Upper lobe of left lung (tissue), 6 donors: ENCODE measurements around the gene STK17B. TPM values are rescaled to one million over a fixed set of nuclear protein-coding genes. Genes with fewer than 3 reads are reported as not detected.

Experiments used
- ATAC-seq, 2 donors: fragments of 200-7000 bp; cut with Tn5 transposase; one replicate each; pipeline ENCODE4 v1.9.1; 2022; ENCODE audit warnings: mild to moderate bottlenecking in 2 of 2, moderate library complexity in 2 of 2; ENCODE audit not compliant: low FRiP score in 2 of 2
- DNase-seq, 2 donors: peaks; one replicate each; pipeline ENCODE4 v3.0.0-alpha.2; 2019 to 2020
- H3K27ac ChIP-seq, 4 donors: fragments of 200-600 bp; sonication (generic); one replicate each; pipeline ENCODE4 v1.5.1; 2016 to 2019
- H3K27me3 ChIP-seq, 4 donors: fragments of 200-600 bp; sonication (generic); one replicate each; pipeline ENCODE4 v1.5.1; 2017 to 2019
- H3K36me3 ChIP-seq, 4 donors: fragments of 200-600 bp; sonication (generic); one replicate each; pipeline ENCODE4 v1.5.1; 2016 to 2019
- H3K4me1 ChIP-seq, 4 donors: fragments of 200-600 bp; sonication (generic); one replicate each; pipeline ENCODE4 v1.5.1; 2018 to 2019
- H3K4me3 ChIP-seq, 4 donors: fragments of 200-600 bp; sonication (generic); one replicate each; pipeline ENCODE4 v1.5.1; 2017 to 2019; ENCODE audit warnings: mild to moderate bottlenecking in 2 of 4, moderate library complexity in 1 of 4
- H3K9me3 ChIP-seq, 4 donors: fragments of 200-600 bp; sonication (generic); one replicate each; pipeline ENCODE4 v1.5.1; 2018 to 2019
- EP300 ChIP-seq, 4 donors: sonication (generic); formaldehyde crosslinking; IDR thresholded peaks; one replicate each; pipeline ENCODE4 v1.5.1; 2017; ENCODE audit warnings: antibody characterized with exemption in 4 of 4, control low read depth in 2 of 4
- POLR2A ChIP-seq, 4 donors: fragments of 450-650 bp; IDR thresholded peaks; one replicate each; pipeline ENCODE4 v1.5.1; 2016 to 2017; ENCODE audit warnings: antibody characterized with exemption in 4 of 4, mild to moderate bottlenecking in 2 of 4
- POLR2AphosphoS5 ChIP-seq, 2 donors: sonication (generic); formaldehyde crosslinking; IDR thresholded peaks; one replicate each; pipeline ENCODE4 v1.5.1; 2017; ENCODE audit warnings: antibody characterized with exemption in 2 of 2
- WGBS, 2 donors: methylation state at CpG; one replicate each; pipeline ENCODE4 v1.1.5; 2017 to 2018; 5-methylcytosine and 5-hydroxymethylcytosine counted together
- total RNA-seq, 6 donors: library from RNA; depleted of rRNA in 4 of 6; stranded (reverse); fragments of >200 nt in 4 of 6; gene quantifications; one replicate each; pipeline versions ENCODE4 v1.1.0 to v1.2.1, GENCODE V29; 2016 to 2021
- TF ChIP-seq, protein P1 (sequence below), 6 experiments: fragments of 450-650 bp in 4 of 6; fragments of 200-600 bp in 2 of 6; sonication (generic) in 2 of 6; IDR thresholded peaks; one replicate each; pipeline ENCODE4 v1.5.1; 2016 to 2019; ENCODE audit warnings: antibody characterized with exemption in 6 of 6
- donor health status: DM: no; HTN: no; CAD: no; lungs with moderate emphysema.
- donor health status: DM: no; HTN: yes; CAD: no; lungs with severe emphysema.

STK17B gene
- total RNA-seq, 6 donors from 2014 or later = 19.3 to 120 (median 53.4) TPM

DNA sequence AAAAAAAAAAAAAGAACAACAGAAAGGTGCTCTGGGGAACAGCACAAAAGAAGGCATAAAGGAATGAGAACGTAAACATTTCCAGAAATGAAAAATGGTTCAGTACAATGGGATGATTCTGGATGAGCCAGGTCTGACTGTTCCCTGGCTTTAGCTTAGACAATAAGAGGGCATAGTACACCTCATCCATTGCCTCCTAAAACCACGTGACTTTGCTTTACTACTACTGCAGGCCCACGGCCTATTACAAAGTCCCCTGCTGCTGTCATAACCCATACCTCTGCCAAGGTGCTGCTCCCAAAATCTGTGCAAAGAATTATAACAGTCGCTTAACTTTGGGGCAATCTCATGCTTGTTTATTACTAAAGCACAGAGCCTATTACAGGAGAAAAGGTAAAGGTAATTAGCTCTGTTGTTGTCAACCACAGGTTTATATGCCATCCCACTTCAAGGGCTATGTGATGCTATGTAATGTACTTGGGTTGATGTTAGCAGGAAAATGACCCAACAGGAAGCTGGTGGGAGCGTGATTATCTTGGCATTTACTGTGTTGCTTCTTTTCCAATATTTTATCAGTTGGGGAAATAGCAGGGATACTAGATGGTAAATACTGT, 26.8 kb downstream of the STK17B start:
- ATAC-seq (no peak), DNase-seq (no peak)
- TF ChIP-seq, protein P1, sequence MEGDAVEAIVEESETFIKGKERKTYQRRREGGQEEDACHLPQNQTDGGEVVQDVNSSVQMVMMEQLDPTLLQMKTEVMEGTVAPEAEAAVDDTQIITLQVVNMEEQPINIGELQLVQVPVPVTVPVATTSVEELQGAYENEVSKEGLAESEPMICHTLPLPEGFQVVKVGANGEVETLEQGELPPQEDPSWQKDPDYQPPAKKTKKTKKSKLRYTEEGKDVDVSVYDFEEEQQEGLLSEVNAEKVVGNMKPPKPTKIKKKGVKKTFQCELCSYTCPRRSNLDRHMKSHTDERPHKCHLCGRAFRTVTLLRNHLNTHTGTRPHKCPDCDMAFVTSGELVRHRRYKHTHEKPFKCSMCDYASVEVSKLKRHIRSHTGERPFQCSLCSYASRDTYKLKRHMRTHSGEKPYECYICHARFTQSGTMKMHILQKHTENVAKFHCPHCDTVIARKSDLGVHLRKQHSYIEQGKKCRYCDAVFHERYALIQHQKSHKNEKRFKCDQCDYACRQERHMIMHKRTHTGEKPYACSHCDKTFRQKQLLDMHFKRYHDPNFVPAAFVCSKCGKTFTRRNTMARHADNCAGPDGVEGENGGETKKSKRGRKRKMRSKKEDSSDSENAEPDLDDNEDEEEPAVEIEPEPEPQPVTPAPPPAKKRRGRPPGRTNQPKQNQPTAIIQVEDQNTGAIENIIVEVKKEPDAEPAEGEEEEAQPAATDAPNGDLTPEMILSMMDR (IDR thresholded peaks at IDR 0.05) = no peak
- TF ChIP-seq EP300 (IDR thresholded peaks at IDR 0.05) (no peak), POLR2AphosphoS5 (IDR thresholded peaks at IDR 0.05) (no peak), POLR2A (IDR thresholded peaks at IDR 0.05) (no peak)
- Histone ChIP-seq H3K27me3 (no peaks in the 10 kb centered on the region), H3K9me3 (no peaks in the 10 kb centered on the region), H3K4me3 (no peak overlapping the region), H3K4me1 (no peaks in the 10 kb centered on the region), H3K36me3 (peaks cover 7 to 64% (median 33%) of the 10 kb centered on the region in 4 donors), H3K27ac (no peak overlapping the region)
- WGBS, 2 donors = 94 to 95% methylated on average over 5 of the region's 5 CpGs

DNA sequence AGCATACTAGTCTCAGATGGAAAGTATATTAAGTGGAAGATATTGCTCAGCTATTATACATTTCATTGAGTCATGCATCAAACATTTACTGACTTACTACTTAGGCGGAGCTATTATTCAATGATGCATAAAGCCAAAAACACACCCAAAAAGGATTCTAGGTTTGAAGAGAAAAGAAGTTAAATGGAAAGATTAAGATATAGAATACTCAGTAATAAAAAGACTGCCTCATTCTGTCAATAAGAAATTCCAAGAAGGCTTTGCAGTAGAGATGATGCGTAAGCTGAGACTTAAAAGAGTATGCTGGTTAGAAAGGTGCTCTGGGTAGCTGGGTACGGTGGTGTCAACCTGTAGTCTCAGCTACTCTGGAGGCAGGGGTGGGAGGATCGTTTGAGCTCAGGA, 27.6 kb downstream of the STK17B start:
- Histone ChIP-seq H3K4me1 (no peaks in the 10 kb centered on the region), H3K27ac (no peak overlapping the region), H3K9me3 (no peaks in the 10 kb centered on the region), H3K27me3 (no peaks in the 10 kb centered on the region), H3K36me3 (peaks cover 16 to 69% (median 36%) of the 10 kb centered on the region in 4 donors), H3K4me3 (no peak overlapping the region)
- 95% methylated on average over 4 of the region's 4 CpGs for WGBS, 2 donors
- TF ChIP-seq, protein P1 (IDR thresholded peaks at IDR 0.05) = no peak
- TF ChIP-seq POLR2A (IDR thresholded peaks at IDR 0.05) = no peak
- TF ChIP-seq POLR2AphosphoS5 (IDR thresholded peaks at IDR 0.05) = no peak
- no peak for TF ChIP-seq EP300 (IDR thresholded peaks at IDR 0.05)
- no peak for ATAC-seq
- DNase-seq = no peak

DNA sequence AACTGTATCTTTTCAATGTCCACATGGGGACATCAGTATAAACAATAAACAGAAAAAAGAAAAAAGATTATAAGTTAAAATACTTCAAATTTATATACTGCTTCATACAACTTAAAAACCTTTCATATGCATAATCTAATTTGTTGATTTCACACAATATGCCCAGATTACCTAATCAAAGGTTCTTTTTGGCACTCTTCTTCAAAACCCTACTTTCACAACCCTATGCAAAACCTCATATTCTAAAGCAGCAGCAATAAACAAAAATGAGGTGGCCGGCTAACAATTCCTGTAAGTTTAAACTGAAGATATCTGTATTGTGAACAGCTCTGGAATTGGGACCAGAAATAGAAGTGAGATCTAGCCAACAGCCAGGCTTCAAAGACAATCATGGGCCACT, 28.6 kb downstream of the STK17B start:
- Histone ChIP-seq H3K9me3 (no peaks in the 10 kb centered on the region), H3K4me1 (no peaks in the 10 kb centered on the region), H3K27me3 (no peaks in the 10 kb centered on the region), H3K4me3 (no peak overlapping the region), H3K27ac (no peak overlapping the region), H3K36me3 (peaks cover 19 to 74% (median 40%) of the 10 kb centered on the region in 4 donors)
- WGBS, 2 donors = 65% methylated on average over 1 of the region's 1 CpG
- no peak for DNase-seq
- TF ChIP-seq POLR2A (IDR thresholded peaks at IDR 0.05) (no peak), EP300 (IDR thresholded peaks at IDR 0.05) (no peak), POLR2AphosphoS5 (IDR thresholded peaks at IDR 0.05) (no peak)
- TF ChIP-seq, protein P1 (IDR thresholded peaks at IDR 0.05) = no peak
- no peak for ATAC-seq

- Histone ChIP-seq H3K36me3 (peaks cover 30 to 86% (median 57%) of the 10 kb centered on the region in 4 donors), H3K9me3 (no peaks in the 10 kb centered on the region), H3K4me1 (no peaks in the 10 kb centered on the region), H3K27ac (no peak overlapping the region), H3K27me3 (no peaks in the 10 kb centered on the region), H3K4me3 (no peak overlapping the region)
- DNase-seq (no peak), ATAC-seq (no peak)
- TF ChIP-seq, protein P1 (IDR thresholded peaks at IDR 0.05) = no peak
Measured at GRCh38 chr2:196140213-196140612, 31.2 kb downstream of the STK17B start.

DNA sequence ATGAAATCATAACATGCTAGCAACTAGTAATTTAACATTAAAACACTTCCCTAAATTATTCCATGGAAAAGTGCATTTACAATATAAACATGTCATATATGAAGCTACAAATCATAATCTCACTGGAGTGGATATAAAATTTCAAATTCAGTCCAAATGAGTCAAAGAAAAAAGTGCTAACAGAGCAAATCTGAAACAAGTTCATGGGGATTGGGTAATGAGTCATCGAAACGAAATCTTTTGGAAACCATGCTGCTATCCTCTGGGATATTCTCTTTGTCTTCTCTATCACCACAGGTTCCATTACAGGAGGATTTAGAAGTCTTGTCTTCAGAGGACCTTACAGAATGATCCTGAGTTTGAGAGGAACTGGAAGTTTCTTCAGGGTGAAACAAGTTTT, 34.1 kb downstream of the STK17B start:
- Histone ChIP-seq H3K27me3 (no peaks in the 10 kb centered on the region), H3K27ac (no peak overlapping the region), H3K36me3 (peaks cover 28 to 63% (median 44%) of the 10 kb centered on the region in 4 donors), H3K9me3 (peaks cover 0 to 20% (median 12%) of the 10 kb centered on the region in 4 donors), H3K4me1 (no peaks in the 10 kb centered on the region), H3K4me3 (no peak overlapping the region)
- WGBS, 2 donors = 93 to 97% methylated on average over 2 of the region's 2 CpGs
- ATAC-seq = no peak
- TF ChIP-seq POLR2AphosphoS5 (IDR thresholded peaks at IDR 0.05) = no peak
- no peak for TF ChIP-seq POLR2A (IDR thresholded peaks at IDR 0.05)
- TF ChIP-seq, protein P1 (IDR thresholded peaks at IDR 0.05) = no peak
- no peak for TF ChIP-seq EP300 (IDR thresholded peaks at IDR 0.05)
- no peak for DNase-seq
